Fibroblast of skin of back (primary cell): ENCODE results near the gene ANKRD55.

Experiments
- DNase-seq: peaks from one replicate; pipeline ENCODE4 v3.0.0-alpha.2; 2013

ANKRD55 gene

GRCh38 chr5:56075361-56075760, 157.8 kb downstream of the ANKRD55 start:
- DNase-seq, result no peak

GRCh38 chr5:56072863-56073766, 160.0 kb downstream of the ANKRD55 start:
- no peak for DNase-seq

- DNase-seq, result no peak
These were observed 161.7 kb downstream of the ANKRD55 start for GRCh38 chr5:56071470-56071869.

- DNase-seq, result no peak
These were observed 162.2 kb downstream of the ANKRD55 start for GRCh38 chr5:56070851-56071465.

GRCh38 chr5:56069652-56070226, 163.4 kb downstream of the ANKRD55 start:
- no peak for DNase-seq

GRCh38 chr5:56066931-56067450, 166.1 kb downstream of the ANKRD55 start:
- DNase-seq, result no peak

- DNase-seq, result no peak
These were observed 168.1 kb downstream of the ANKRD55 start for GRCh38 chr5:56064984-56065383.

GRCh38 chr5:56060276-56061110, 172.6 kb downstream of the ANKRD55 start:
- DNase-seq, result peak; percentile 50

- DNase-seq, result no peak
These were observed 173.3 kb downstream of the ANKRD55 start for GRCh38 chr5:56059854-56060253.

GRCh38 chr5:56056875-56057274, 176.3 kb downstream of the ANKRD55 start:
- no peak for DNase-seq

GRCh38 chr5:56055859-56056258, 177.3 kb downstream of the ANKRD55 start:
- DNase-seq, result no peak

- DNase-seq, result no peak
These were observed 177.8 kb downstream of the ANKRD55 start for GRCh38 chr5:56055287-56055686.

- no peak for DNase-seq
These were observed 178.5 kb downstream of the ANKRD55 start for GRCh38 chr5:56054666-56055065.

- no peak for DNase-seq
These were observed 179.8 kb downstream of the ANKRD55 start for GRCh38 chr5:56053363-56053762.

- peak; percentile 28 for DNase-seq
These were observed 180.4 kb downstream of the ANKRD55 start for GRCh38 chr5:56052735-56053134.

- no peak for DNase-seq
These were observed 182.4 kb downstream of the ANKRD55 start for GRCh38 chr5:56050551-56051255.
